Measurements from ENCODE around the gene CNTNAP1.

The CNTNAP1 gene

DNA sequence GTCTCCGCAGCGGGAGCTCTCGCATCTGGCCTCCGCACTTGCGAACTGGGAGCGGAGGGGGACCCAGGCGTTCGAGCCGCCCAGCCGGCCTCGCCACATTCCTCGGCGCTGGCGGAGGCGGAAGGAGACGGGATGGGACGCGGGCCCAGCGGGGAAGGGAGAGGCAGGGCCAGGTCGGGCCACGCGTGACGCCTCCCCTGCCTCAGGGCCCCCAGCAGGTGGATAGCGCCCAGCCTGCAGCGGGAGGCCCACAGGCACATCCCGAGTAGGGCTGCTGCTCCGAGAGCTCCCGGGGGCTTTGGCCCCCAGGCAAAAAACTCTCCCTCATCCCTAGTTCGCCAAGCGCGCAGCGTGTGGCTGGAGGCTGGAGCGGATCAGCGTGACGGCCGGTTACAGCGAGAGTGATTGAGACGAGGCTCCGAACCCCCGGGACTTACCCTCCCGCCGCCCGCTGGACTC lies 6.3 kb upstream of the CNTNAP1 start:
- TF ChIP-seq EZH2 (IDR thresholded peaks at IDR 0.05; ENCODE audit: borderline replicate concordance, low read length), result no peak
- TF ChIP-seq, protein P1, sequence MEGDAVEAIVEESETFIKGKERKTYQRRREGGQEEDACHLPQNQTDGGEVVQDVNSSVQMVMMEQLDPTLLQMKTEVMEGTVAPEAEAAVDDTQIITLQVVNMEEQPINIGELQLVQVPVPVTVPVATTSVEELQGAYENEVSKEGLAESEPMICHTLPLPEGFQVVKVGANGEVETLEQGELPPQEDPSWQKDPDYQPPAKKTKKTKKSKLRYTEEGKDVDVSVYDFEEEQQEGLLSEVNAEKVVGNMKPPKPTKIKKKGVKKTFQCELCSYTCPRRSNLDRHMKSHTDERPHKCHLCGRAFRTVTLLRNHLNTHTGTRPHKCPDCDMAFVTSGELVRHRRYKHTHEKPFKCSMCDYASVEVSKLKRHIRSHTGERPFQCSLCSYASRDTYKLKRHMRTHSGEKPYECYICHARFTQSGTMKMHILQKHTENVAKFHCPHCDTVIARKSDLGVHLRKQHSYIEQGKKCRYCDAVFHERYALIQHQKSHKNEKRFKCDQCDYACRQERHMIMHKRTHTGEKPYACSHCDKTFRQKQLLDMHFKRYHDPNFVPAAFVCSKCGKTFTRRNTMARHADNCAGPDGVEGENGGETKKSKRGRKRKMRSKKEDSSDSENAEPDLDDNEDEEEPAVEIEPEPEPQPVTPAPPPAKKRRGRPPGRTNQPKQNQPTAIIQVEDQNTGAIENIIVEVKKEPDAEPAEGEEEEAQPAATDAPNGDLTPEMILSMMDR (IDR thresholded peaks at IDR 0.05; ENCODE audit: low read length), result no peak
- Histone ChIP-seq H3K4me3 (ENCODE audit: low read depth, low read length, poor library complexity, severe bottlenecking) (peak overlapping the region; percentile 71), H2AFZ (ENCODE audit: low read length) (no peak overlapping the region), H4K20me1 (ENCODE audit: insufficient read depth, low read length) (no peaks in the 10 kb centered on the region), H3K4me2 (ENCODE audit: low read length) (peak overlapping the region; percentile 87), H3K79me2 (ENCODE audit: insufficient read depth, low read length) (no peaks in the 10 kb centered on the region), H3K27me3 (ENCODE audit: insufficient read depth, low read length) (peaks cover 13% of the 10 kb centered on the region; the same call in 1 of the 2 replicates), H3K36me3 (ENCODE audit: insufficient read depth, low read length) (no peaks in the 10 kb centered on the region), H3F3A (ENCODE audit: insufficient read depth, low read length) (no peaks in the 10 kb centered on the region), H3K27ac (ENCODE audit: low read depth, low read length, poor library complexity, severe bottlenecking) (no peak overlapping the region), H3K9ac (ENCODE audit: low read length) (peak overlapping the region; percentile 65), H3K9me3 (ENCODE audit: low read length) (no peaks in the 10 kb centered on the region), H3K4me1 (ENCODE audit: insufficient read depth, low read length, severe bottlenecking) (peaks cover 51% of the 10 kb centered on the region), H3K9me2 (ENCODE audit: low read depth, low read length) (no peaks in the 10 kb centered on the region)

DNA sequence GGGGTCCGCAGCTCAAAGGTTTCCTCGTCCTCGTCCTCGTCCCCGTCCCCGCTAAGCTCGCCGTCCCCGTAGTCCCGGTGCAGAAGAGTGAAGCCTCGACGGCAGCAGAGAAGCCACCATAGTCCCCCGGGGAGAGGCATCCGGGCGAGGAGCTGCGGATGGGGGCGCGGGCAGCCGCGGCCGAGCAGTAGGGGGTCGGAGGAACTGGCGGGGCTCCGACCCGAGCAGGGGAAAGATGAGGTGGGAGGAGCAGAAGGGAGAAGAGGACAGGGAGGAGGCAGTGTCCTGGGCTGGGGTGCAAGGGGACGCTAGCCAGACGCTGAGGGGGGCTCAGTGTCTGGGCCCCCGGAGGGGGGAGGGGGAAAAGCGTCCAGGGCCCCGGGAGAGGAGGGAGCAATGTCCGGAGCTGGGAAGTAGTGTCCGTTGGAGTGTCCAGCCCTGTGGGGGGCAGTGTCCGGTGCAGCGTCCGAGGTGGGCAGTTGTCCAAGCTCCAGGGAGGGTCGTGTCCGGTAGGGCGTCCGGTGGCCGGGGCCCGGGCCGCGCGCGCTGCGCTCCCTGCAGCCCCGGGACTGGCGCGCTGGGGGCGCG lies 5.8 kb upstream of the CNTNAP1 start, which contains the start of gene PLEKHH3:
TSS of gene PLEKHH3 (minus strand) at position 571 of the 588 bp plus-strand sequence. CDS start at position 140, 431 bp downstream.
- peaks cover 55% of the 10 kb centered on the region for H3K4me1 ChIP-seq (ENCODE audit: insufficient read depth, low read length, severe bottlenecking)

DNA sequence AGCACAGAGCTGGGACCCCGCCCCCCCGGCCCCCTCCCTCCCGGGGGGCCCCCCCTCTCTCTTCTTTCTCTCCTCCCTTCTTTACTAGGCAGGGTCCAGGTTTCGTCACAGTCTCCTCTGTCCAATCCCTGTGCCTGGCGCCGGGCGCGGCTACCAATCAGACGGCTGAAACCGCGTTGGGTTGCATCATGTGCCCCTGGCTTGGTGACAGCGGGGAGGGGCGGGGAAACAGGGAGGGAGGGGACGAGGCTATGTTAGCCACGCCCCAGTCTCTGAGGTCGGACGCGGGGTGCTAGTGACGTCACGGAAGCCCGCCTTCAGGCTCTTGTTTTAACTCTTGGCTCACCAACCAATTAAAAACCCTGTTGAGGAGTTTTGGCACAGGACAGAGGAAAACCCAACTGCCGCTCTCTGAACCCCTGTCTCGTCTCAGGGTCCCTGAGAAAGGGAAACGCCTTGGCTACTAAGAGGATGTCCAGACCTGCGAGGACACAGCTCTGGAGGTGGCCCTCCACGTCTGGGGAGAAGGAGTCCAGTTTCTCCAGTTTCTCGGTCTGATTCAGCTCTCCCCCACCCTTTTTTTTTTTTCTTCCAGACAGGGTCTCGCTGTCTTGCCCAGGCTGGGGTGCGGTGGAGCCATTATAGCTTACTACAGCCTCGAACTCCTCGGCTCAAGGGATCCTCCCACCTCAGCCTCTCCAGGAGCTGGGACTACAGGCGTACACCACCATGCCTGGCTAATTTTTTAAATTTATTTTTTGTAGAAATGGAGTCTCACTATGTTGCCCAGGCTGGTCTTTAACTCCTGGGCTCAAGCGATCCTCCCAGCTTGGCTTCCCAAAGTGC lies 5.1 kb upstream of the CNTNAP1 start:
- Histone ChIP-seq H3F3A (ENCODE audit: insufficient read depth, low read length) (no peaks in the 10 kb centered on the region), H4K20me1 (ENCODE audit: insufficient read depth, low read length) (no peaks in the 10 kb centered on the region), H3K9ac (ENCODE audit: low read length) (peak overlapping the region; percentile 72), H3K27ac (ENCODE audit: low read depth, low read length, poor library complexity, severe bottlenecking) (peak overlapping the region; percentile 64), H3K4me2 (ENCODE audit: low read length) (peak overlapping the region; percentile 87), H3K4me3 (ENCODE audit: low read depth, low read length, poor library complexity, severe bottlenecking) (peak overlapping the region; percentile 71), H3K79me2 (ENCODE audit: insufficient read depth, low read length) (no peaks in the 10 kb centered on the region), H3K36me3 (ENCODE audit: insufficient read depth, low read length) (no peaks in the 10 kb centered on the region), H3K4me1 (ENCODE audit: insufficient read depth, low read length, severe bottlenecking) (peaks cover 61% of the 10 kb centered on the region), H3K27me3 (ENCODE audit: insufficient read depth, low read length) (peaks cover 11% of the 10 kb centered on the region; the same call in 1 of the 2 replicates), H2AFZ (ENCODE audit: low read length) (no peak overlapping the region), H3K9me3 (ENCODE audit: low read length) (no peaks in the 10 kb centered on the region), H3K9me2 (ENCODE audit: low read depth, low read length) (no peaks in the 10 kb centered on the region)
- TF ChIP-seq, protein P1 (IDR thresholded peaks at IDR 0.05; ENCODE audit: low read length), result no peak
- TF ChIP-seq EZH2 (IDR thresholded peaks at IDR 0.05; ENCODE audit: borderline replicate concordance, low read length), result no peak

More for the DNA sequence above, 5.8 kb upstream of the CNTNAP1 start, which contains the start of gene PLEKHH3:
- Histone ChIP-seq H3K9ac (ENCODE audit: low read length) (peak within 1 kb of the TSS; percentile 72), H2AFZ (ENCODE audit: low read length) (no peak within 1 kb of the TSS), H3K9me2 (ENCODE audit: low read depth, low read length) (no peaks in the 10 kb centered on the region), H3K27me3 (ENCODE audit: insufficient read depth, low read length) (peaks cover 13% of the 10 kb centered on the region; the same call in 1 of the 2 replicates), H3K4me3 (ENCODE audit: low read depth, low read length, poor library complexity, severe bottlenecking) (peak within 1 kb of the TSS; percentile 71), H3K36me3 (ENCODE audit: insufficient read depth, low read length) (no peaks in the 10 kb centered on the region), H3K27ac (ENCODE audit: low read depth, low read length, poor library complexity, severe bottlenecking) (peak within 1 kb of the TSS; percentile 64), H3F3A (ENCODE audit: insufficient read depth, low read length) (no peaks in the 10 kb centered on the region), H4K20me1 (ENCODE audit: insufficient read depth, low read length) (no peaks in the 10 kb centered on the region), H3K79me2 (ENCODE audit: insufficient read depth, low read length) (no peaks in the 10 kb centered on the region), H3K9me3 (ENCODE audit: low read length) (no peaks in the 10 kb centered on the region), H3K4me2 (ENCODE audit: low read length) (peak within 1 kb of the TSS; percentile 87)
- TF ChIP-seq, protein P1 (IDR thresholded peaks at IDR 0.05; ENCODE audit: low read length), result no peak
- TF ChIP-seq EZH2 (IDR thresholded peaks at IDR 0.05; ENCODE audit: borderline replicate concordance, low read length), result no peak
